Upper lobe of left lung (tissue), 6 donors: ENCODE results near the gene FN3KRP. TPM values are rescaled to one million over a fixed set of nuclear protein-coding genes. Genes with fewer than 3 reads are reported as not detected.

Experiments
- ATAC-seq, 2 donors: fragments of 200-7000 bp; cut with Tn5 transposase; one replicate each; pipeline ENCODE4 v1.9.1; 2022; ENCODE audit warnings: mild to moderate bottlenecking in 2 of 2, moderate library complexity in 2 of 2; ENCODE audit not compliant: low FRiP score in 2 of 2
- DNase-seq, 2 donors: peaks; one replicate each; pipeline ENCODE4 v3.0.0-alpha.2; 2019 to 2020
- H3K27ac ChIP-seq, 4 donors: fragments of 200-600 bp; sonication (generic); one replicate each; pipeline ENCODE4 v1.5.1; 2016 to 2019
- H3K27me3 ChIP-seq, 4 donors: fragments of 200-600 bp; sonication (generic); one replicate each; pipeline ENCODE4 v1.5.1; 2017 to 2019
- H3K36me3 ChIP-seq, 4 donors: fragments of 200-600 bp; sonication (generic); one replicate each; pipeline ENCODE4 v1.5.1; 2016 to 2019
- H3K4me1 ChIP-seq, 4 donors: fragments of 200-600 bp; sonication (generic); one replicate each; pipeline ENCODE4 v1.5.1; 2018 to 2019
- H3K4me3 ChIP-seq, 4 donors: fragments of 200-600 bp; sonication (generic); one replicate each; pipeline ENCODE4 v1.5.1; 2017 to 2019; ENCODE audit warnings: mild to moderate bottlenecking in 2 of 4, moderate library complexity in 1 of 4
- H3K9me3 ChIP-seq, 4 donors: fragments of 200-600 bp; sonication (generic); one replicate each; pipeline ENCODE4 v1.5.1; 2018 to 2019
- EP300 ChIP-seq, 4 donors: sonication (generic); formaldehyde crosslinking; IDR thresholded peaks; one replicate each; pipeline ENCODE4 v1.5.1; 2017; ENCODE audit warnings: antibody characterized with exemption in 4 of 4, control low read depth in 2 of 4
- POLR2A ChIP-seq, 4 donors: fragments of 450-650 bp; IDR thresholded peaks; one replicate each; pipeline ENCODE4 v1.5.1; 2016 to 2017; ENCODE audit warnings: antibody characterized with exemption in 4 of 4, mild to moderate bottlenecking in 2 of 4
- POLR2AphosphoS5 ChIP-seq, 2 donors: sonication (generic); formaldehyde crosslinking; IDR thresholded peaks; one replicate each; pipeline ENCODE4 v1.5.1; 2017; ENCODE audit warnings: antibody characterized with exemption in 2 of 2
- WGBS, 2 donors: methylation state at CpG; one replicate each; pipeline ENCODE4 v1.1.5; 2017 to 2018; 5-methylcytosine and 5-hydroxymethylcytosine counted together
- total RNA-seq, 6 donors: library from RNA; depleted of rRNA in 4 of 6; stranded (reverse); fragments of >200 nt in 4 of 6; gene quantifications; one replicate each; pipeline versions ENCODE4 v1.1.0 to v1.2.1, GENCODE V29; 2016 to 2021
- TF ChIP-seq, protein P1 (sequence below), 6 experiments: fragments of 450-650 bp in 4 of 6; fragments of 200-600 bp in 2 of 6; sonication (generic) in 2 of 6; IDR thresholded peaks; one replicate each; pipeline ENCODE4 v1.5.1; 2016 to 2019; ENCODE audit warnings: antibody characterized with exemption in 6 of 6
- donor health status: DM: no; HTN: no; CAD: no; lungs with moderate emphysema.
- donor health status: DM: no; HTN: yes; CAD: no; lungs with severe emphysema.

The FN3KRP gene, protein sequence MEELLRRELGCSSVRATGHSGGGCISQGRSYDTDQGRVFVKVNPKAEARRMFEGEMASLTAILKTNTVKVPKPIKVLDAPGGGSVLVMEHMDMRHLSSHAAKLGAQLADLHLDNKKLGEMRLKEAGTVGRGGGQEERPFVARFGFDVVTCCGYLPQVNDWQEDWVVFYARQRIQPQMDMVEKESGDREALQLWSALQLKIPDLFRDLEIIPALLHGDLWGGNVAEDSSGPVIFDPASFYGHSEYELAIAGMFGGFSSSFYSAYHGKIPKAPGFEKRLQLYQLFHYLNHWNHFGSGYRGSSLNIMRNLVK
- 10 to 100 TPM; 14.7 to 94.3 (median 28.8) TPM for total RNA-seq

DNA sequence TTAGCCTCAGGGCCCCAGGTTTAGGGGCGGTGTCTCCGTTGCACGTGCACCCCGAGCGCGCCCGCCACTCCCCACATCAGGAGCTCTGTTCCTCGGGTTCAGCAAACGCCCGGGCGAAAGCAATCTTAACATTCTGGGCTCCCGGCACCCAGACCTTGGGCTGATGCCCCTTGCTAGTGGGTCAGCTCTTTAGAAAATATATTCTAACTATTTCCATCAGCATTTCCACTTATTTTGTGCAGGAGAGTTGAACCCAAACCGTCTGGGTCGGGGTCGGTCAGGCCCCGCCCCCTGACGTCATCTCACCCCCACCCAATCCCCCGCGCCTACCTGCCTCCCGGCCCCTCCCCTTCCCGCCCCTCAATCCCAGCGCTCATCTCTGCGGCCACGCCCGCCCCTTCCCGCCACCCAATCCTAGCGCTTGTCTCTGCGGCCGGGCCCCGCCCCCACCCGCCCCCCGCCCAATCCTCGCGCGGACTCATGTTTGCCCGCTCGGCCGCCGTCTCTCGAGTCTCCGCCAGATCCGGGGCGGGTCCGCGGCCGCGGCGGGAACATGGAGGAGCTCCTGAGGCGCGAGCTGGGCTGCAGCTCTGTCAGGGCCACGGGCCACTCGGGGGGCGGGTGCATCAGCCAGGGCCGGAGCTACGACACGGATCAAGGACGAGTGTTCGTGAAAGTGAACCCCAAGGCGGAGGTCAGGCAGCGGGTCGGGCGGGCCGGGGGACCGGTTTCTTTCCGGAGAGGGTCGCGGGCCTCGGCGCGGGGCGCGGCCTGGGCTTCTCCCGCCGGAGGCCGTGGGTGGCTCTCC is at the start of gene FN3KRP:
Gene FN3KRP, plus strand, starts transcription at position 504 of the 808 bp plus-strand sequence. Its CDS starts 50 bp downstream, at position 554.
- peaks cover 12 to 22% (median 17%) of the 10 kb centered on the region in 4 donors for H3K4me1 ChIP-seq
- WGBS, 2 donors = 0 to 1% methylated on average over 27 to 44 of the region's 75 CpGs
- DNase-seq (peak; percentile 94 to 98), ATAC-seq (peak; percentile 95 to 97)
- H3K36me3 ChIP-seq = peaks cover 0 to 28% (median 17%) of the 10 kb centered on the region in 4 donors
- TF ChIP-seq EP300 (IDR thresholded peaks at IDR 0.05) (no peak), POLR2AphosphoS5 (IDR thresholded peaks at IDR 0.05) (peak; percentile 17 to 79), POLR2A (IDR thresholded peaks at IDR 0.05) (peak in 2 of 4 donors; percentile 38 to 65)
- H3K27me3 ChIP-seq = no peaks in the 10 kb centered on the region
- H3K27ac ChIP-seq = peak within 1 kb of the TSS; percentile 5 to 76 (median 66)
- no peaks in the 10 kb centered on the region for H3K9me3 ChIP-seq
- H3K4me3 ChIP-seq = peak within 1 kb of the TSS; percentile 87 to 97 (median 96)

DNA sequence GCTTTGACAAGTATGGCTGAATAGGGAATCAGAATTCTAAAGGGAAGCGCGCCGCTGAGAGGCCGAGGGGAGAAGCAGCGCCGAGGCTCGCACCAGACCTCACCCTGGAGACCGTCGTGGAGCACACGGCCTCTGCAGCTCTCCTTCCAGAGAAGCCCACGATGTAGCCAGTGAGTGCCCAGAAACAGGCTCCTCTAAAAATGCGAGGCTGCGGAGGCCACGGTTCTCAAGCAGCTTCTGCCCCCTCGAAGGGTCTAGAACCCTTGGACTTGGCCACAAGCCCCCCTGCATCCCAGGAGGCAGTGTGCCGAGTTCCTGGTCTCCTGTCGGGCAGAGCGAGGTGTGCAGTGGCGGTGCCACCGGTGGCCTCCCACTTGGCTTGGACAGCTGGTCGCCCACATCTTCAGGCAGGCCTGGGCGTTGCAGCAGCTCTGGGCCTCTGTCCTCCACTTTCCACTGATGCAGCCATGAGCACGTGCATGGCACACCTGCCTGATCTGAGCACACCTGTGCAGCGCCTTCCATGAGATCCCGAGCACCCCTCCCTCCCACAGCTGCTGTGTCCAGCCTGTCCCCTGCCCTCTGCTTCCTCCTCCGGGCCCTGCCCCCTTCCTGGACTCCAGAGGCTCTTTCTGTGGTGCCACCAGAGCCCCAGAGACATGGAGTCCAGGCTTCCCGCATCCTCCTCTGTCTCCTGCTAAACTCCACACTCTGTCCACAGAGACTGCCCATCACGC is 49.4 kb upstream of the FN3KRP start:
- Histone ChIP-seq H3K36me3 (peaks cover 0 to 3% (median 0%) of the 10 kb centered on the region in 4 donors), H3K9me3 (no peaks in the 10 kb centered on the region), H3K27ac (no peak overlapping the region), H3K4me3 (no peak overlapping the region), H3K27me3 (no peaks in the 10 kb centered on the region), H3K4me1 (peaks cover 0 to 18% (median 12%) of the 10 kb centered on the region in 4 donors)
- TF ChIP-seq POLR2AphosphoS5 (IDR thresholded peaks at IDR 0.05) = no peak
- TF ChIP-seq POLR2A (IDR thresholded peaks at IDR 0.05) = no peak
- TF ChIP-seq, protein P1, sequence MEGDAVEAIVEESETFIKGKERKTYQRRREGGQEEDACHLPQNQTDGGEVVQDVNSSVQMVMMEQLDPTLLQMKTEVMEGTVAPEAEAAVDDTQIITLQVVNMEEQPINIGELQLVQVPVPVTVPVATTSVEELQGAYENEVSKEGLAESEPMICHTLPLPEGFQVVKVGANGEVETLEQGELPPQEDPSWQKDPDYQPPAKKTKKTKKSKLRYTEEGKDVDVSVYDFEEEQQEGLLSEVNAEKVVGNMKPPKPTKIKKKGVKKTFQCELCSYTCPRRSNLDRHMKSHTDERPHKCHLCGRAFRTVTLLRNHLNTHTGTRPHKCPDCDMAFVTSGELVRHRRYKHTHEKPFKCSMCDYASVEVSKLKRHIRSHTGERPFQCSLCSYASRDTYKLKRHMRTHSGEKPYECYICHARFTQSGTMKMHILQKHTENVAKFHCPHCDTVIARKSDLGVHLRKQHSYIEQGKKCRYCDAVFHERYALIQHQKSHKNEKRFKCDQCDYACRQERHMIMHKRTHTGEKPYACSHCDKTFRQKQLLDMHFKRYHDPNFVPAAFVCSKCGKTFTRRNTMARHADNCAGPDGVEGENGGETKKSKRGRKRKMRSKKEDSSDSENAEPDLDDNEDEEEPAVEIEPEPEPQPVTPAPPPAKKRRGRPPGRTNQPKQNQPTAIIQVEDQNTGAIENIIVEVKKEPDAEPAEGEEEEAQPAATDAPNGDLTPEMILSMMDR (IDR thresholded peaks at IDR 0.05) = no peak
- TF ChIP-seq EP300 (IDR thresholded peaks at IDR 0.05) = no peak
- no peak for DNase-seq
- 90 to 94% methylated on average over 20 to 26 of the region's 28 CpGs for WGBS, 2 donors
- no peak for ATAC-seq

DNA sequence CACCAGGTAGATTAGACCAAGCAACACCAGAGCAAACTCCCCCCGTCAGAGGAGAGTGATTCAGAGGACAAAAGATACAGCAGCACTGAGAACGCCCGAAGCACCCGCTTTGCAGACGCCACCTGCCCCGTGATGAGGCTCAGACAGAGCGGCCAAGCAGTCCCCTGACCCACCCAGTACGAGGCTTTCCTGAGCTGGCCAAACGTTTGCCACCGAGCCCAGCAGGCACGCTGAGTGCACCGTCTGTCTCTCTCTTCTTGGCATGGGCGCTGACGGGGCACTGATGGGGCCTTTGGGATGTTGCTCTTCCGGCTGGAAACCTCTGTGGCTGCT is 48.9 kb upstream of the FN3KRP start:
- no peaks in the 10 kb centered on the region for H3K27me3 ChIP-seq
- no peaks in the 10 kb centered on the region for H3K9me3 ChIP-seq
- no peak overlapping the region for H3K27ac ChIP-seq
- H3K4me1 ChIP-seq = peaks cover 0 to 18% (median 12%) of the 10 kb centered on the region in 4 donors
- no peak for TF ChIP-seq EP300 (IDR thresholded peaks at IDR 0.05)
- TF ChIP-seq, protein P1 (IDR thresholded peaks at IDR 0.05) = no peak
- no peak for TF ChIP-seq POLR2AphosphoS5 (IDR thresholded peaks at IDR 0.05)
- ATAC-seq = no peak
- H3K36me3 ChIP-seq = no peaks in the 10 kb centered on the region
- 91 to 92% methylated on average over 14 to 15 of the region's 15 CpGs for whole genome bisulfite sequencing, 2 donors
- H3K4me3 ChIP-seq = no peak overlapping the region
- no peak for DNase-seq

DNA sequence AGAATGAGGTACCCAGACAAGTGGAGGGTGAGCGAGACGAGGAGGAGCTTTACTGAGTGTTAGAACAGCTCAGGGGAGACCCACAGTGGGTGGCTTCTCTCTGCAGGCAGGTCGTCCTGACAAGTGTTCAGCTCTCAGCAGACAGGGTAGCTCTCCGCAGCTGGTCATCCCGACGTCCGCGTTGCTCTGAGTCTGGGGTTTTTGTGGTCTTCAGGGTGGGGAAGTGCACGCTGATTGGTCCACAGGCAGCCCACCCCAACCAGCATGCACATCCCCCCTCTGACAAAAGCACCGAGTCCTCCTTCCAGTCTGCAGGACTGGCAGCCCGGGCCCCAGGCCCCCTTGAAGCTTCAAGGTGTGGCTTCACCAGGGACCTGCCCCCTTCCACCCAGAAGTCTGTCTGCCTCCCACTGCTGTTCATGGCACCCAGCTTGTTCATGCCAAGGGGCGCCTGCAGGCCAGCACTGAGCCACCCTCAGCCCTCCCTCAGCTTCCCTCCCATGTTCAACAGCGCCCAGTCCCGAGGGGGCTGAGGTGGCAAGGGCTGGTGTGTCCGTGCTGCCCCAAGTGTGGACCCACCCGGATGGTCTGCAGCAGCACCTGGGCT is 48.4 kb upstream of the FN3KRP start:
- H3K27me3 ChIP-seq = no peaks in the 10 kb centered on the region

More for the DNA sequence above, 48.4 kb upstream of the FN3KRP start:
- peaks cover 0 to 18% (median 12%) of the 10 kb centered on the region in 4 donors for H3K4me1 ChIP-seq
- no peaks in the 10 kb centered on the region for H3K9me3 ChIP-seq
- H3K27ac ChIP-seq = peak overlapping the region in 1 of 4 donors; percentile 62
- TF ChIP-seq POLR2A (IDR thresholded peaks at IDR 0.05) (no peak), EP300 (IDR thresholded peaks at IDR 0.05) (no peak), POLR2AphosphoS5 (IDR thresholded peaks at IDR 0.05) (no peak)
- TF ChIP-seq, protein P1 (IDR thresholded peaks at IDR 0.05) = no peak
- H3K4me3 ChIP-seq = no peak overlapping the region
- H3K36me3 ChIP-seq = no peaks in the 10 kb centered on the region
- ATAC-seq = no peak
- WGBS, 2 donors = 71 to 84% methylated on average over 14 to 16 of the region's 16 CpGs
- DNase-seq = no peak
